A549 (cell line): ENCODE results near the gene SMAD3.

Experiments used
- BHLHE40 ChIP-seq: IDR thresholded peaks from 2 replicates; pipeline ENCODE4 v1.6.1; 2012; ENCODE audit warnings: low read depth, low read length, inconsistent platforms
- CBX8 ChIP-seq: fragments of 200-600 bp; sonication (generic); IDR thresholded peaks from 2 replicates; pipeline ENCODE4 v1.6.1; 2016
- CEBPB ChIP-seq, 2 experiments: fragments of >200 bp in 1 of 2; sonication (Bioruptor Twin) in 1 of 2; formaldehyde crosslinking in 1 of 2; IDR thresholded peaks; 2 replicates each; pipeline ENCODE4 v1.6.1; 2012 to 2016
- HDAC2 ChIP-seq: fragments of 200-600 bp; sonication (generic); IDR thresholded peaks from 2 replicates; pipeline ENCODE4 v1.6.1; 2016
- MAZ ChIP-seq: fragments of 150-350 bp; IDR thresholded peaks from 2 replicates; pipeline ENCODE4 v1.6.1; 2014; ENCODE audit warnings: antibody characterized with exemption, low read depth, low read length, borderline replicate concordance
- SMC3 ChIP-seq: fragments of >200 bp; sonication (Bioruptor Twin); formaldehyde crosslinking; IDR thresholded peaks from 3 replicates; pipeline ENCODE4 v1.6.1; 2018; ENCODE audit warnings: inconsistent platforms
- TF ChIP-seq, protein P1 (sequence below): fragments of 200-600 bp; sonication (generic); IDR thresholded peaks from 2 replicates; pipeline ENCODE4 v1.6.1; 2016; ENCODE audit warnings: antibody characterized with exemption, mild to moderate bottlenecking, moderate library complexity
- TF ChIP-seq, protein P2 (sequence below): fragments of >200 bp; sonication (Bioruptor Twin); formaldehyde crosslinking; IDR thresholded peaks from 3 replicates; pipeline ENCODE4 v1.5.1; 2016

DNA sequence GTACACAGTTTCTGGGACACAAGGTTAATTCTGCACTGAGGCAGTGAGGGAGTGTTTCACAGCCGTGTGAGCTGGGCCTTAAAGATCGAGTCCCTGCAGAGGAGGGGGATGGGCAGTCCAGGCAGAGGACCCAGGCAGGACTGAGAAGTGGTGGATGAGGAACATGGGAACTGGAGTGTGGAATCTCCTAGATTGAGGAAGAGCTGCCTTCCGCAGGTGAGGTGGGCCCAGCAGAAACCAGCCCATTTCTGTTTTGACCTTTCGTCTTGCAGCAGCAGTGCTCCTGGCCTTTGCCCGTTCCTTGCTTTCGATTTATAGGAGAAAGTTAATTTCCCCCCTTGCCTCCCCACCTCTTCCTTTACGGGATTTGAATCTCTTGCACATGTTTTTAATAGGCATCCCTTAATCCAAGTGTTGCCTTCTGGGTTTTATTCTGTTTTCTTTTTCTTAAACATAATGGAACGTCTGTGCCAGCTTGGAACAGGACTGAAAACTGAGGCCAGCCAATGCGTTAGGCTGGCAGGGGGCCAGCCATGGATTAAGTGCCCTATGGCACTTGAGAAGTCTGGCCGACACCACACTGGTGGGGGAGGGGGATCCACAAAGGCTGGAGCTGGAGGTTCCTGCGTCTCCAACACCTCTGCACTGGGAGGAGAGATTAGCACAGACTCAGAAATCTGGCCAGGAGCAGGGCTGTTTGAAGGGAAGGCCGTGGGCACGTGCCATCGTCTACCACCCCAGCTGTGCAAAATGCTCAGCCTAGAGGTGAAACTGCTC lies 111.0 kb downstream of the SMAD3 start:
- TF ChIP-seq BHLHE40 (no peak), CEBPB (IDR thresholded peaks at IDR 0.05) (no peak), HDAC2 (no peak), MAZ (no peak), CBX8 (no peak), SMC3 (no peak)
- TF ChIP-seq, protein P1, sequence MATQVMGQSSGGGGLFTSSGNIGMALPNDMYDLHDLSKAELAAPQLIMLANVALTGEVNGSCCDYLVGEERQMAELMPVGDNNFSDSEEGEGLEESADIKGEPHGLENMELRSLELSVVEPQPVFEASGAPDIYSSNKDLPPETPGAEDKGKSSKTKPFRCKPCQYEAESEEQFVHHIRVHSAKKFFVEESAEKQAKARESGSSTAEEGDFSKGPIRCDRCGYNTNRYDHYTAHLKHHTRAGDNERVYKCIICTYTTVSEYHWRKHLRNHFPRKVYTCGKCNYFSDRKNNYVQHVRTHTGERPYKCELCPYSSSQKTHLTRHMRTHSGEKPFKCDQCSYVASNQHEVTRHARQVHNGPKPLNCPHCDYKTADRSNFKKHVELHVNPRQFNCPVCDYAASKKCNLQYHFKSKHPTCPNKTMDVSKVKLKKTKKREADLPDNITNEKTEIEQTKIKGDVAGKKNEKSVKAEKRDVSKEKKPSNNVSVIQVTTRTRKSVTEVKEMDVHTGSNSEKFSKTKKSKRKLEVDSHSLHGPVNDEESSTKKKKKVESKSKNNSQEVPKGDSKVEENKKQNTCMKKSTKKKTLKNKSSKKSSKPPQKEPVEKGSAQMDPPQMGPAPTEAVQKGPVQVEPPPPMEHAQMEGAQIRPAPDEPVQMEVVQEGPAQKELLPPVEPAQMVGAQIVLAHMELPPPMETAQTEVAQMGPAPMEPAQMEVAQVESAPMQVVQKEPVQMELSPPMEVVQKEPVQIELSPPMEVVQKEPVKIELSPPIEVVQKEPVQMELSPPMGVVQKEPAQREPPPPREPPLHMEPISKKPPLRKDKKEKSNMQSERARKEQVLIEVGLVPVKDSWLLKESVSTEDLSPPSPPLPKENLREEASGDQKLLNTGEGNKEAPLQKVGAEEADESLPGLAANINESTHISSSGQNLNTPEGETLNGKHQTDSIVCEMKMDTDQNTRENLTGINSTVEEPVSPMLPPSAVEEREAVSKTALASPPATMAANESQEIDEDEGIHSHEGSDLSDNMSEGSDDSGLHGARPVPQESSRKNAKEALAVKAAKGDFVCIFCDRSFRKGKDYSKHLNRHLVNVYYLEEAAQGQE = no peak
- TF ChIP-seq, protein P2, sequence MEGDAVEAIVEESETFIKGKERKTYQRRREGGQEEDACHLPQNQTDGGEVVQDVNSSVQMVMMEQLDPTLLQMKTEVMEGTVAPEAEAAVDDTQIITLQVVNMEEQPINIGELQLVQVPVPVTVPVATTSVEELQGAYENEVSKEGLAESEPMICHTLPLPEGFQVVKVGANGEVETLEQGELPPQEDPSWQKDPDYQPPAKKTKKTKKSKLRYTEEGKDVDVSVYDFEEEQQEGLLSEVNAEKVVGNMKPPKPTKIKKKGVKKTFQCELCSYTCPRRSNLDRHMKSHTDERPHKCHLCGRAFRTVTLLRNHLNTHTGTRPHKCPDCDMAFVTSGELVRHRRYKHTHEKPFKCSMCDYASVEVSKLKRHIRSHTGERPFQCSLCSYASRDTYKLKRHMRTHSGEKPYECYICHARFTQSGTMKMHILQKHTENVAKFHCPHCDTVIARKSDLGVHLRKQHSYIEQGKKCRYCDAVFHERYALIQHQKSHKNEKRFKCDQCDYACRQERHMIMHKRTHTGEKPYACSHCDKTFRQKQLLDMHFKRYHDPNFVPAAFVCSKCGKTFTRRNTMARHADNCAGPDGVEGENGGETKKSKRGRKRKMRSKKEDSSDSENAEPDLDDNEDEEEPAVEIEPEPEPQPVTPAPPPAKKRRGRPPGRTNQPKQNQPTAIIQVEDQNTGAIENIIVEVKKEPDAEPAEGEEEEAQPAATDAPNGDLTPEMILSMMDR = no peak
